RWPE2 (cell line): ENCODE data around the gene SERPINH1.

Experiments
- ATAC-seq: fragments of 200-7000 bp; cut with Tn5 transposase; 3 replicates; pipeline ENCODE4 v1.9.1; 2021; ENCODE audit warnings: low read depth
- DNase-seq: peaks from one replicate; pipeline ENCODE4 v3.0.0-alpha.2; 2020; ENCODE audit warnings: low spot score
- H3K27ac ChIP-seq: fragments of 450-650 bp; 2 replicates; pipeline ENCODE4 v1.5.1; 2017; ENCODE audit warnings: mild to moderate bottlenecking; ENCODE audit not compliant: poor library complexity, severe bottlenecking
- H3K27me3 ChIP-seq: fragments of 250-450 bp; sonication (Bioruptor Pico); 2 replicates; pipeline ENCODE4 v1.5.1; 2021; ENCODE audit warnings: mild to moderate bottlenecking, moderate library complexity; ENCODE audit not compliant: insufficient read depth, poor library complexity, severe bottlenecking
- H3K36me3 ChIP-seq: fragments of 250-450 bp; sonication (Bioruptor Pico); 2 replicates; pipeline ENCODE4 v1.5.1; 2020; ENCODE audit warnings: low read depth, mild to moderate bottlenecking, moderate library complexity
- H3K4me1 ChIP-seq: fragments of 250-450 bp; sonication (Bioruptor Pico); 2 replicates; pipeline ENCODE4 v1.5.1; 2021; ENCODE audit warnings: mild to moderate bottlenecking, moderate library complexity; ENCODE audit not compliant: insufficient read depth, poor library complexity, severe bottlenecking
- H3K4me3 ChIP-seq: fragments of 250-450 bp; sonication (Bioruptor Pico); 2 replicates; pipeline ENCODE4 v1.5.1; 2021; ENCODE audit warnings: mild to moderate bottlenecking, moderate library complexity; ENCODE audit not compliant: severe bottlenecking
- H3K9me3 ChIP-seq: fragments of 250-450 bp; sonication (Bioruptor Pico); 2 replicates; pipeline ENCODE4 v1.5.1; 2021; ENCODE audit warnings: mild to moderate bottlenecking, moderate library complexity; ENCODE audit not compliant: severe bottlenecking
- TF ChIP-seq, protein P1 (sequence below): fragments of 450-650 bp; IDR thresholded peaks from one replicate; pipeline ENCODE4 v1.5.1; 2017; ENCODE audit warnings: mild to moderate bottlenecking, moderate library complexity; ENCODE audit not compliant: poor library complexity, severe bottlenecking

Gene SERPINH1

GRCh38 chr11:75603791-75604736 is 42.0 kb downstream of the SERPINH1 start:
- TF ChIP-seq, protein P1, sequence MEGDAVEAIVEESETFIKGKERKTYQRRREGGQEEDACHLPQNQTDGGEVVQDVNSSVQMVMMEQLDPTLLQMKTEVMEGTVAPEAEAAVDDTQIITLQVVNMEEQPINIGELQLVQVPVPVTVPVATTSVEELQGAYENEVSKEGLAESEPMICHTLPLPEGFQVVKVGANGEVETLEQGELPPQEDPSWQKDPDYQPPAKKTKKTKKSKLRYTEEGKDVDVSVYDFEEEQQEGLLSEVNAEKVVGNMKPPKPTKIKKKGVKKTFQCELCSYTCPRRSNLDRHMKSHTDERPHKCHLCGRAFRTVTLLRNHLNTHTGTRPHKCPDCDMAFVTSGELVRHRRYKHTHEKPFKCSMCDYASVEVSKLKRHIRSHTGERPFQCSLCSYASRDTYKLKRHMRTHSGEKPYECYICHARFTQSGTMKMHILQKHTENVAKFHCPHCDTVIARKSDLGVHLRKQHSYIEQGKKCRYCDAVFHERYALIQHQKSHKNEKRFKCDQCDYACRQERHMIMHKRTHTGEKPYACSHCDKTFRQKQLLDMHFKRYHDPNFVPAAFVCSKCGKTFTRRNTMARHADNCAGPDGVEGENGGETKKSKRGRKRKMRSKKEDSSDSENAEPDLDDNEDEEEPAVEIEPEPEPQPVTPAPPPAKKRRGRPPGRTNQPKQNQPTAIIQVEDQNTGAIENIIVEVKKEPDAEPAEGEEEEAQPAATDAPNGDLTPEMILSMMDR: no peak
- no peaks in the 10 kb centered on the region for H3K9me3 ChIP-seq
- H3K36me3 ChIP-seq: no peaks in the 10 kb centered on the region
- ATAC-seq (peak; percentile 91), DNase-seq (no peak)
- peak overlapping the region; percentile 82 for H3K27ac ChIP-seq
- H3K4me3 ChIP-seq: no peak overlapping the region
- H3K27me3 ChIP-seq: no peaks in the 10 kb centered on the region
- peaks cover 17% of the 10 kb centered on the region for H3K4me1 ChIP-seq

- H3K4me1 ChIP-seq: peaks cover 17% of the 10 kb centered on the region
- peak; percentile 18 for DNase-seq
- TF ChIP-seq, protein P1: no peak
Measured at GRCh38 chr11:75606099-75606498, 44.0 kb downstream of the SERPINH1 start.

DNA sequence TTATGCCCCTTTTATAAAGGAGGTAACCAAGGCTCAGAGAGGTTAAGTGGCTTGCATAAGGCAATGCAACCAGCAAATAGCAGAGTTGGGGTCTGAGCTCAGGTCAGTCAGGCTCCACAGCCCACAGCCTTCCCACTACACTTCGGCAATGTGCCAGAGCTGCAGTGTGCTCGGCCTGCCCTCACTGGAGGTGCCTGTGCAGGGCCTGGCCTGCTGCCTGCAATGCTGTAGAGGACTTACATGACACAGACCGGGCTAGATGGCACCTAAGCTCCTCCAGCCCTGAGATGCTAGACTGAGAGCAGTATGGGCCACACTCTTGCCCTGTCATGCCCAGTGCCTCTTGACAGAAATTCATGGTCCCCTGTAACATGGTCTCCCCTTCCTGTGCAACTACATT is 49.8 kb downstream of the SERPINH1 start:
- Histone ChIP-seq H3K9me3 (no peaks in the 10 kb centered on the region), H3K4me3 (no peak overlapping the region), H3K27ac (no peak overlapping the region), H3K36me3 (no peaks in the 10 kb centered on the region), H3K27me3 (no peaks in the 10 kb centered on the region), H3K4me1 (no peaks in the 10 kb centered on the region)
- ATAC-seq (no peak; the same call in 2 of the 3 replicates), DNase-seq (no peak)
- TF ChIP-seq, protein P1: no peak

More at GRCh38 chr11:75606099-75606498, 44.0 kb downstream of the SERPINH1 start:
- ATAC-seq: no peak
- H3K36me3 ChIP-seq: no peaks in the 10 kb centered on the region
- H3K4me3 ChIP-seq: no peak overlapping the region
- H3K27ac ChIP-seq: no peak overlapping the region
- H3K27me3 ChIP-seq: no peaks in the 10 kb centered on the region
- H3K9me3 ChIP-seq: no peaks in the 10 kb centered on the region

DNA sequence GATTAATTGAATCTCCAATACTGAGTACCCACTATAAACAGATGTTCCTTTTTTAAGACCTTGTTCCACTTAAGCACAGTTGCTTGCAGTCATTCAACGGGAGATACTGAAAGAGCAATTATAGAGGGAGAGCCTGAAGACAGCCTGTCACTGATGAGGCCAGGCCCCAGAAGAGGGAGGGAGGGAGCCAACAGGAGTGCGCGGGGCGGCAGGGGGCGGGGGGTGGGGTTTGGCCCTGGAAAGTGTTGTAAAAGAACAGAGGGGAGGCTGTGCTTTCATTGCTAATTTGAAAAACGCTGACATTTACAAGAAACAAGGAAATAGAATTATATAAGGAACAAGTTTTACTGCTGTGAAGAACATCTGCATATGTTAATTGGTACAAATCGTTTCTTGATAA is 53.7 kb downstream of the SERPINH1 start:
- DNase-seq (no peak), ATAC-seq (no peak)
- H3K36me3 ChIP-seq: no peaks in the 10 kb centered on the region
- H3K4me3 ChIP-seq: no peak overlapping the region
- H3K27ac ChIP-seq: no peak overlapping the region
- no peaks in the 10 kb centered on the region for H3K27me3 ChIP-seq
- no peaks in the 10 kb centered on the region for H3K9me3 ChIP-seq
- H3K4me1 ChIP-seq: no peaks in the 10 kb centered on the region
- TF ChIP-seq, protein P1: no peak

- no peaks in the 10 kb centered on the region for H3K4me1 ChIP-seq
- no peaks in the 10 kb centered on the region for H3K27me3 ChIP-seq
- no peaks in the 10 kb centered on the region for H3K36me3 ChIP-seq
- TF ChIP-seq, protein P1: no peak
- H3K27ac ChIP-seq: no peak overlapping the region
- no peak for ATAC-seq
- DNase-seq: no peak
- no peak overlapping the region for H3K4me3 ChIP-seq
- no peaks in the 10 kb centered on the region for H3K9me3 ChIP-seq
Measured at GRCh38 chr11:75616281-75616680, 54.2 kb downstream of the SERPINH1 start.
